ENCODE results near the gene LRRC56. TPM values are rescaled to one million over a fixed set of nuclear protein-coding genes. Genes with fewer than 3 reads are reported as not detected.
A peak's percentile ranks its signal among the peaks of the same experiment; 100 is the strongest.

LRRC56 gene
- total RNA-seq, 1 donor from 2014 or later: not detected

- intact Hi-C loops (cut with DNase I): no loop called here
- no peak overlapping the region for H3K4me3 ChIP-seq
- TF ChIP-seq CTCF (IDR thresholded peaks at IDR 0.05): no peak
- H3K27me3 ChIP-seq: peaks cover 25% of the 10 kb centered on the region
- H3K27ac ChIP-seq: no peak overlapping the region
- peaks cover 11 to 12% of the 10 kb centered on the region in 2 donors for H3K4me1 ChIP-seq
- DNase-seq (ENCODE audit: low spot score in 2 of 2): no peak
- H3K36me3 ChIP-seq: no peaks in the 10 kb centered on the region
- no peaks in the 10 kb centered on the region for H3K9me3 ChIP-seq
These were observed 14.3 kb downstream of the LRRC56 start for GRCh38 chr11:551596-551995.

GRCh38 chr11:553083-553987, 16.0 kb downstream of the LRRC56 start:
- intact Hi-C loops (cut with DNase I): no loop called here
- no peaks in the 10 kb centered on the region for H3K9me3 ChIP-seq
- no peak overlapping the region for H3K4me3 ChIP-seq
- no peak overlapping the region for H3K27ac ChIP-seq
- TF ChIP-seq CTCF (IDR thresholded peaks at IDR 0.05): no peak
- peaks cover 11 to 12% of the 10 kb centered on the region in 2 donors for H3K4me1 ChIP-seq
- H3K36me3 ChIP-seq: no peaks in the 10 kb centered on the region
- no peak for DNase-seq (ENCODE audit: low spot score in 2 of 2)
- peaks cover 25% of the 10 kb centered on the region for H3K27me3 ChIP-seq

GRCh38 chr11:553988-554340, 16.6 kb downstream of the LRRC56 start:
- Histone ChIP-seq H3K4me1 (peaks cover 11 to 12% of the 10 kb centered on the region in 2 donors), H3K9me3 (no peaks in the 10 kb centered on the region), H3K27me3 (peaks cover 25% of the 10 kb centered on the region), H3K27ac (no peak overlapping the region), H3K4me3 (no peak overlapping the region), H3K36me3 (no peaks in the 10 kb centered on the region)
- TF ChIP-seq CTCF (IDR thresholded peaks at IDR 0.05): no peak
- intact Hi-C loops (cut with DNase I): loop anchor here (2.0 kb wide), 1 partner anchor 175 kb away; no protein-coding TSS in a partner anchor
- no peak for DNase-seq (ENCODE audit: low spot score in 2 of 2)

GRCh38 chr11:554428-555226, 17.3 kb downstream of the LRRC56 start:
- DNase-seq (ENCODE audit: low spot score in 2 of 2): no peak
- peak overlapping the region; percentile 37 to 48 for H3K4me3 ChIP-seq
- peaks cover 11 to 12% of the 10 kb centered on the region in 2 donors for H3K4me1 ChIP-seq
- H3K36me3 ChIP-seq: no peaks in the 10 kb centered on the region
- peak; percentile 45 to 71 (median 64) for TF ChIP-seq CTCF (IDR thresholded peaks at IDR 0.05)
- H3K9me3 ChIP-seq: no peaks in the 10 kb centered on the region
- intact Hi-C loops (cut with DNase I): loop anchor here (2.0 to 5.0 kb wide), 2 partner anchors 73 to 174 kb away; partner anchors contain the start of gene SCT
- no peak overlapping the region for H3K27ac ChIP-seq
- H3K27me3 ChIP-seq: peaks cover 25% of the 10 kb centered on the region

- no peak for DNase-seq (ENCODE audit: low spot score in 2 of 2)
- Histone ChIP-seq H3K27ac (no peak overlapping the region), H3K4me3 (peak overlapping the region; percentile 37 to 48), H3K4me1 (peaks cover 14 to 16% of the 10 kb centered on the region in 2 donors), H3K9me3 (no peaks in the 10 kb centered on the region), H3K27me3 (peaks cover 25% of the 10 kb centered on the region), H3K36me3 (no peaks in the 10 kb centered on the region)
- peak in 2 of 3 experiments; percentile 5 to 13 for TF ChIP-seq CTCF (IDR thresholded peaks at IDR 0.05)
- intact Hi-C loops (cut with DNase I): loop anchor here (2.0 to 5.0 kb wide), 2 partner anchors 72 to 173 kb away; partner anchors contain the start of gene SCT
These were observed 18.0 kb downstream of the LRRC56 start for GRCh38 chr11:555227-555779.
